Caco-2 (cell line): Measurements from ENCODE around the gene HAND1. TPM values are rescaled to one million over a fixed set of nuclear protein-coding genes. Genes with fewer than 3 reads are reported as not detected.

ENCODE experiments used
- BruUV-seq: library from RNA; stranded (reverse); fragments of 400-500 nt; replicated peaks from 2 replicates; lab custom pipeline; 2021; lab: Mats Ljungman, UMichigan
- CTCF ChIA-PET: fragments of 300-600 bp; sonication (Branson Sonifier 250); formaldehyde crosslinking; loops from one replicate; lab custom pipeline; 2022; ENCODE audit warnings: antibody characterized with exemption; lab: Charles Lee
- POLR2A ChIA-PET: fragments of 300-600 bp; sonication (Branson Sonifier 250); formaldehyde crosslinking; loops from one replicate; lab custom pipeline; 2022; ENCODE audit warnings: antibody characterized with exemption; lab: Charles Lee
- DNase-seq, 2 experiments: peaks; one replicate each; pipeline versions ENCODE4 v3.0.0 to v3.0.0-alpha.2; 2020 to 2022
- H3K27me3 ChIP-seq: replicated peaks from 2 replicates; pipeline ENCODE4 v1.6.0; 2011; ENCODE audit warnings: low read length; ENCODE audit not compliant: control insufficient read depth, insufficient read depth
- H3K36me3 ChIP-seq: 2 replicates; pipeline ENCODE4 v1.5.1; 2011; ENCODE audit warnings: low read length; ENCODE audit not compliant: control insufficient read depth, insufficient read depth
- H3K4me1 ChIP-seq: fragments of 250-450 bp; sonication (Bioruptor Pico); 2 replicates; pipeline ENCODE4 v1.5.1; 2020; ENCODE audit warnings: mild to moderate bottlenecking
- H3K4me3 ChIP-seq: 2 replicates; pipeline ENCODE4 v1.5.1; 2011; ENCODE audit warnings: low read depth, mild to moderate bottlenecking, control low read depth, low read length
- H3K9me3 ChIP-seq: fragments of 250-450 bp; sonication (Bioruptor Pico); 2 replicates; pipeline ENCODE4 v1.5.1; 2020; ENCODE audit warnings: mild to moderate bottlenecking, moderate library complexity
- H3K27ac Mint-ChIP-seq: one replicate; pipeline ENCODE4 v1.8.0; 2022; ENCODE audit warnings: mixed read lengths; ENCODE audit not compliant: unreplicated experiment
- H3K27me3 Mint-ChIP-seq: one replicate; pipeline ENCODE4 v1.8.0; 2022; ENCODE audit warnings: mixed read lengths; ENCODE audit not compliant: insufficient read depth, unreplicated experiment
- H3K36me3 Mint-ChIP-seq: one replicate; pipeline ENCODE4 v1.8.0; 2022; ENCODE audit warnings: mild to moderate bottlenecking, mixed read lengths; ENCODE audit not compliant: insufficient read depth, unreplicated experiment
- H3K4me1 Mint-ChIP-seq: one replicate; pipeline ENCODE4 v1.8.0; 2022; ENCODE audit warnings: low read depth, mixed read lengths; ENCODE audit not compliant: unreplicated experiment
- H3K4me3 Mint-ChIP-seq: one replicate; pipeline ENCODE4 v1.8.0; 2022; ENCODE audit warnings: mild to moderate bottlenecking, moderate library complexity, mixed read lengths; ENCODE audit not compliant: unreplicated experiment
- H3K9me3 Mint-ChIP-seq: one replicate; pipeline ENCODE4 v1.8.0; 2022; ENCODE audit warnings: mixed read lengths; ENCODE audit not compliant: unreplicated experiment
- intact Hi-C: fragments of 100-400 bp; cut with micrococcal nuclease; formaldehyde crosslinking; loops from one replicate; pipeline ENCODE4 v1.10.0; 2022; ENCODE audit not compliant: unreplicated experiment
- total RNA-seq: library from RNA; stranded (reverse); gene quantifications from 2 replicates; pipeline ENCODE4 v1.2.3, GENCODE V29; 2022
- TF ChIP-seq, protein P1 (sequence below), 2 experiments: fragments of 200-600 bp in 1 of 2; IDR thresholded peaks; 1 replicate in 1 of 2; 2 replicates in 1 of 2; pipeline versions ENCODE4 v1.5.1 to v1.8.0; 2011 to 2022; ENCODE audit warnings: antibody characterized with exemption in 1 of 2, control low read depth in 1 of 2, inconsistent platforms in 1 of 2, low read depth in 1 of 2, low read length in 1 of 2, mild to moderate bottlenecking in 1 of 2, moderate library complexity in 1 of 2; ENCODE audit not compliant: insufficient read depth in 1 of 2, severe bottlenecking in 1 of 2, unreplicated experiment in 1 of 2

Gene HAND1
- total RNA-seq, 1 experiment from 2014 or later = 0.45 TPM

DNA sequence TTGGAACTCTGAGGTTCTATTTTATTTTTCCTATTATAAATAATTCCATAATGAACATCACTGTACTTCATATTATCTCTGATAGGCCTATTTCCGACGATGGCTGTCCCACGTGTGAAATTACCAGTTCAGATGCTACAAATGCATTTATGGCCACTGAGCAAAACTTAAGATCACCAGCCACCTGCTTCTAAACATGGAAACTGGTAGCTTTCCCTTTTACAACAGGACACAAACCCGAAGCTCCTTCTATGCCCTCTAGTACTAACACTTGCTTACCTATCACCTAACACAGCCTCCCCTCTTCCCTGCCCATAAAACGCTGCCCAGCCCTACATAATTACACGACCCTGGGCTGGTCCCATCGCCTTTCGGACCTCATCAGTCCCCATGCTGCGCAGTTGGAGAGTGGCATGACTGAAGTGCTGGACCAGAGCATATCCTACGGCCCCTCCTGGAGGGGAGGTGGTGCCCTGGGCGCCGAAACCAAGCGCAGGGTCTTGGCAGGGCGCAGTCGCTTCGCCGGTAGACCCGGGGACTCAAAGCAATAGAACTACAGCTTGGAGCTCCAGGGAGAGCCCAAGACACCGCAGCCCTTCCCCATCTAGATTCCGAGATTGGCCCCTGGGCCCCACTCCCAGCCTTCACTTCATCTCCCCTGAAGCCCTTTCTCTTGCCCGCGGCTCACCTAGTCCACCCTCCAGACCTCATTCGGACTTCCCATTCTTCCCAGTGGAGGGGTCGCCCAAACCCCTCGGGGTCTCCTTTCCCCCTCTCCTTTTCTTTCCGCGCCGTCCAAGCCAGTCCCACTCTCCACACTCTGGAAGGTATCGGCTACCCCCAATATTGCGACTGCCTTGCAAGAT, 33.2 kb downstream of the HAND1 start:
- H3K27me3 Mint-ChIP-seq = no peaks in the 10 kb centered on the region
- POLR2A ChIA-PET = no interaction called here
- H3K27ac Mint-ChIP-seq = peak overlapping the region; percentile 77
- H3K9me3 Mint-ChIP-seq = no peaks in the 10 kb centered on the region
- CTCF ChIA-PET = no interaction called here
- Histone ChIP-seq H3K36me3 (no peaks in the 10 kb centered on the region; the same call in 1 of the 2 replicates), H3K4me3 (peak overlapping the region; percentile 77), H3K27me3 (no peaks in the 10 kb centered on the region), H3K4me1 (no peaks in the 10 kb centered on the region), H3K9me3 (no peaks in the 10 kb centered on the region)
- peak; percentile 26 to 42 for DNase-seq
- no TSS peak for BruUV-seq
- H3K4me1 Mint-ChIP-seq = peaks cover 16% of the 10 kb centered on the region
- TF ChIP-seq, protein P1, sequence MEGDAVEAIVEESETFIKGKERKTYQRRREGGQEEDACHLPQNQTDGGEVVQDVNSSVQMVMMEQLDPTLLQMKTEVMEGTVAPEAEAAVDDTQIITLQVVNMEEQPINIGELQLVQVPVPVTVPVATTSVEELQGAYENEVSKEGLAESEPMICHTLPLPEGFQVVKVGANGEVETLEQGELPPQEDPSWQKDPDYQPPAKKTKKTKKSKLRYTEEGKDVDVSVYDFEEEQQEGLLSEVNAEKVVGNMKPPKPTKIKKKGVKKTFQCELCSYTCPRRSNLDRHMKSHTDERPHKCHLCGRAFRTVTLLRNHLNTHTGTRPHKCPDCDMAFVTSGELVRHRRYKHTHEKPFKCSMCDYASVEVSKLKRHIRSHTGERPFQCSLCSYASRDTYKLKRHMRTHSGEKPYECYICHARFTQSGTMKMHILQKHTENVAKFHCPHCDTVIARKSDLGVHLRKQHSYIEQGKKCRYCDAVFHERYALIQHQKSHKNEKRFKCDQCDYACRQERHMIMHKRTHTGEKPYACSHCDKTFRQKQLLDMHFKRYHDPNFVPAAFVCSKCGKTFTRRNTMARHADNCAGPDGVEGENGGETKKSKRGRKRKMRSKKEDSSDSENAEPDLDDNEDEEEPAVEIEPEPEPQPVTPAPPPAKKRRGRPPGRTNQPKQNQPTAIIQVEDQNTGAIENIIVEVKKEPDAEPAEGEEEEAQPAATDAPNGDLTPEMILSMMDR (IDR thresholded peaks at IDR 0.05; ENCODE audit: insufficient read depth in 1 of 2, low read depth in 1 of 2, low read length in 1 of 2, severe bottlenecking in 1 of 2, unreplicated experiment in 1 of 2) = no peak
- intact Hi-C loops = loop anchor here (5.0 kb wide), 1 partner anchor 157 kb away; no protein-coding TSS in a partner anchor
- peaks cover 16% of the 10 kb centered on the region for H3K36me3 Mint-ChIP-seq
- H3K4me3 Mint-ChIP-seq = peak overlapping the region; percentile 98

- Mint-ChIP-seq H3K9me3 (no peaks in the 10 kb centered on the region), H3K4me3 (no peak overlapping the region), H3K27me3 (no peaks in the 10 kb centered on the region), H3K36me3 (peaks cover 21% of the 10 kb centered on the region), H3K27ac (no peak overlapping the region), H3K4me1 (peaks cover 16% of the 10 kb centered on the region)
- TF ChIP-seq, protein P1 (IDR thresholded peaks at IDR 0.05; ENCODE audit: insufficient read depth in 1 of 2, low read depth in 1 of 2, low read length in 1 of 2, severe bottlenecking in 1 of 2, unreplicated experiment in 1 of 2) = no peak
- intact Hi-C loops = no loop called here
- Histone ChIP-seq H3K4me1 (no peaks in the 10 kb centered on the region), H3K27me3 (no peaks in the 10 kb centered on the region), H3K9me3 (no peaks in the 10 kb centered on the region), H3K36me3 (peaks cover under 1% of the 10 kb centered on the region; the same call in 1 of the 2 replicates), H3K4me3 (no peak overlapping the region)
- CTCF ChIA-PET = no interaction called here
- BruUV-seq = no TSS peak
- POLR2A ChIA-PET = no interaction called here
- no peak for DNase-seq
These were observed 35.2 kb downstream of the HAND1 start for GRCh38 chr5:154442801-154443200.

DNA sequence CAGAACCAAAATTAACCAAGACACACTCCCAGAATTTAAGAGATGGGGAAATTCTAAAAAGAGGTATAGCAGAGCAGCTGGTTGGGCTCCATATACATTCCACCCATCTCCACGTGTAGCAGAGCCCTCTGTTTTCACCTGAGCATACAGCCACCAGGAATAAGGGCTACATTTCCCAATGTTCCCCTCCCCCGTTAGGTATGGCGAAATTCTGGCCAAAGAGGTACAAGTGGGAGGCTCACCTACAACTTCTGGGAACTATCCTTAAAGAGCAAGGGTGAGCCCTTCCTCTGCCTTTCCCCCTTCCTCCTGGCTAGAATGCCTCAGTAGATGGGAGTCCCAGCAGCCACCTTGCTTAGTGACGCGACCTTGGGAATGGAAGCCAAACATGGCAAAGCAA, 37.5 kb downstream of the HAND1 start:
- no TSS peak for BruUV-seq
- Mint-ChIP-seq H3K4me1 (peaks cover 10% of the 10 kb centered on the region), H3K4me3 (no peak overlapping the region)

More for the DNA sequence above, 37.5 kb downstream of the HAND1 start:
- H3K27me3 ChIP-seq = no peaks in the 10 kb centered on the region
- no peaks in the 10 kb centered on the region for H3K9me3 ChIP-seq
- no peaks in the 10 kb centered on the region for H3K4me1 ChIP-seq
- TF ChIP-seq, protein P1 (IDR thresholded peaks at IDR 0.05; ENCODE audit: insufficient read depth in 1 of 2, low read depth in 1 of 2, low read length in 1 of 2, severe bottlenecking in 1 of 2, unreplicated experiment in 1 of 2) = no peak
- intact Hi-C loops = no loop called here
- H3K4me3 ChIP-seq = no peak overlapping the region
- CTCF ChIA-PET = no interaction called here
- Mint-ChIP-seq H3K9me3 (peaks cover 10% of the 10 kb centered on the region), H3K36me3 (peaks cover 30% of the 10 kb centered on the region), H3K27ac (no peak overlapping the region), H3K27me3 (no peaks in the 10 kb centered on the region)
- POLR2A ChIA-PET = no interaction called here
- no peak for DNase-seq
- H3K36me3 ChIP-seq = peaks cover 3% of the 10 kb centered on the region; the same call in 1 of the 2 replicates
